A673 (cell line): ENCODE results near the gene CUBN. TPM values are rescaled to one million over a fixed set of nuclear protein-coding genes. Genes with fewer than 3 reads are reported as not detected.

Experiments used
- BruUV-seq: library from RNA; stranded (reverse); fragments of 400-500 nt; replicated peaks from 2 replicates; lab custom pipeline; 2021; lab: Mats Ljungman, UMichigan
- CTCF ChIA-PET: fragments of 300-600 bp; sonication (Branson Sonifier 250); formaldehyde crosslinking; loops from one replicate; lab custom pipeline; 2022; ENCODE audit warnings: antibody characterized with exemption; lab: Charles Lee
- POLR2A ChIA-PET: fragments of 300-600 bp; sonication (Branson Sonifier 250); formaldehyde crosslinking; loops from one replicate; lab custom pipeline; 2022; ENCODE audit warnings: antibody characterized with exemption; ENCODE audit not compliant: low non-redundant PET; lab: Charles Lee
- DNase-seq: peaks from one replicate; pipeline ENCODE4 v3.0.0-alpha.2; 2015; ENCODE audit warnings: low spot score
- H3K27ac ChIP-seq: fragments of 200-600 bp; sonication (generic); 2 replicates; pipeline ENCODE4 v1.5.1; 2016; ENCODE audit warnings: mixed run types, low read depth, mild to moderate bottlenecking, mixed read lengths, antibody characterized with exemption, low read length; ENCODE audit not compliant: poor library complexity, severe bottlenecking
- H3K27me3 ChIP-seq: fragments of 200-600 bp; sonication (generic); replicated peaks from 2 replicates; pipeline ENCODE4 v1.6.1; 2017; ENCODE audit warnings: mixed run types, low read depth, mild to moderate bottlenecking, mixed read lengths, antibody characterized with exemption, low read length; ENCODE audit not compliant: insufficient read depth, poor library complexity
- H3K36me3 ChIP-seq: fragments of 200-600 bp; sonication (generic); 2 replicates; pipeline ENCODE4 v1.6.1; 2016; ENCODE audit warnings: mixed run types, mild to moderate bottlenecking, mixed read lengths, antibody characterized with exemption, low read length; ENCODE audit not compliant: insufficient read depth, poor library complexity, severe bottlenecking
- H3K4me1 ChIP-seq: fragments of 200-600 bp; sonication (generic); 2 replicates; pipeline ENCODE4 v1.6.1; 2017; ENCODE audit warnings: mixed run types, mild to moderate bottlenecking, mixed read lengths, antibody characterized with exemption, low read length; ENCODE audit not compliant: insufficient read depth, poor library complexity, severe bottlenecking
- H3K4me3 ChIP-seq: fragments of 200-600 bp; sonication (generic); 2 replicates; pipeline ENCODE4 v1.5.1; 2016; ENCODE audit warnings: low read depth, mixed run types, mild to moderate bottlenecking, mixed read lengths, low read length; ENCODE audit not compliant: poor library complexity, severe bottlenecking
- H3K9me3 ChIP-seq: fragments of 200-600 bp; sonication (generic); 2 replicates; pipeline ENCODE4 v1.6.1; 2016; ENCODE audit warnings: mixed run types, low read depth, mild to moderate bottlenecking, mixed read lengths, antibody characterized with exemption, low read length; ENCODE audit not compliant: poor library complexity, severe bottlenecking
- EZH2 ChIP-seq: fragments of 200-600 bp; sonication (generic); IDR thresholded peaks from 2 replicates; pipeline ENCODE4 v1.6.1; 2017; ENCODE audit warnings: borderline replicate concordance, low read depth, mild to moderate bottlenecking, mixed read lengths, antibody characterized with exemption, low read length; ENCODE audit not compliant: poor library complexity, severe bottlenecking
- intact Hi-C: fragments of 100-400 bp; cut with micrococcal nuclease; formaldehyde crosslinking; loops from one replicate; pipeline ENCODE4 v1.10.0; 2022; ENCODE audit not compliant: unreplicated experiment
- total RNA-seq: library from RNA; stranded (reverse); gene quantifications from 2 replicates; pipeline ENCODE4 v1.2.3, GENCODE V29; 2021
- TF ChIP-seq, protein P1 (sequence below): fragments of 300-800, 200-600 bp; sonication (generic); conservative IDR thresholded peaks from 2 replicates; pipeline ENCODE4 v1.5.1; 2017; ENCODE audit warnings: low read depth, mild to moderate bottlenecking, antibody characterized with exemption, low read length, moderate library complexity, mixed read lengths

Gene CUBN
- total RNA-seq, 1 experiment from 2014 or later = 3.4 TPM

DNA sequence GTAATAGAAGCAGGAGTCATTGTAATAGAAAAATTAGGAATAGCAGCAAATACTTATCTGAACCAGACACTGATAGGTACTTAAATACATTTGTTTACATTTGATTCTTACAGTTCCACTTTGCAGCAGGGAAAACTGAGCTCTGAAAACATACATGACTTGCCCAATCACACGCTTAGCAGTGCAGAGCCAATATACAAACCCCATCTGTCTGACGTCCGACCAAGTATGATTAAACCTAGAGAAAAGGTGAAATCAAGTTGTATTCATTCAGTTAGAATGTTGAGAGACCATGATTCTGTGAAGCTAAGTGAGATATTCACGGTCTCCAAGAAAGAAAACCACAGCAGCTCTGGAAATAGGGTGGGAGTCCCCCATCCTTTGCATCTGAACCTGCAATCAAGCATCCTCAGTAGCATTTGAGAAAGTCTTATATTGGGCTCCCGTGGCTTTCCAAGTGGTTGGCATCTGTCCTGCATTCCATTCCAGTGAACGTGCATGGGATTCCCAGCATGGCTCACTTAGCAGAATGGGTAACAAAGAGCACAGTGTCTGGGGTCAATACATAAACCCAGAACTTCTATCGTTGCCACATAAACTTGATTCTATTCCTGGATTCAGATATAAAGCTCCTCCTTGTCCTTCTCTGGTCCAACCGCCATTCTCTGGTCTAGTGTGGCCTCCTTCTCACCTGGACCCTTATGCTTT, 163.7 kb downstream of the CUBN start:
- ChIA-PET POLR2A (no interaction called here), CTCF (no interaction called here)
- TF ChIP-seq EZH2 = no peak
- TF ChIP-seq, protein P1, sequence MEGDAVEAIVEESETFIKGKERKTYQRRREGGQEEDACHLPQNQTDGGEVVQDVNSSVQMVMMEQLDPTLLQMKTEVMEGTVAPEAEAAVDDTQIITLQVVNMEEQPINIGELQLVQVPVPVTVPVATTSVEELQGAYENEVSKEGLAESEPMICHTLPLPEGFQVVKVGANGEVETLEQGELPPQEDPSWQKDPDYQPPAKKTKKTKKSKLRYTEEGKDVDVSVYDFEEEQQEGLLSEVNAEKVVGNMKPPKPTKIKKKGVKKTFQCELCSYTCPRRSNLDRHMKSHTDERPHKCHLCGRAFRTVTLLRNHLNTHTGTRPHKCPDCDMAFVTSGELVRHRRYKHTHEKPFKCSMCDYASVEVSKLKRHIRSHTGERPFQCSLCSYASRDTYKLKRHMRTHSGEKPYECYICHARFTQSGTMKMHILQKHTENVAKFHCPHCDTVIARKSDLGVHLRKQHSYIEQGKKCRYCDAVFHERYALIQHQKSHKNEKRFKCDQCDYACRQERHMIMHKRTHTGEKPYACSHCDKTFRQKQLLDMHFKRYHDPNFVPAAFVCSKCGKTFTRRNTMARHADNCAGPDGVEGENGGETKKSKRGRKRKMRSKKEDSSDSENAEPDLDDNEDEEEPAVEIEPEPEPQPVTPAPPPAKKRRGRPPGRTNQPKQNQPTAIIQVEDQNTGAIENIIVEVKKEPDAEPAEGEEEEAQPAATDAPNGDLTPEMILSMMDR = no peak
- Histone ChIP-seq H3K4me3 (no peak overlapping the region), H3K4me1 (peaks cover 28% of the 10 kb centered on the region), H3K27me3 (no peaks in the 10 kb centered on the region), H3K36me3 (no peaks in the 10 kb centered on the region), H3K27ac (no peak overlapping the region), H3K9me3 (no peaks in the 10 kb centered on the region)
- BruUV-seq = no TSS peak
- intact Hi-C loops = no loop called here
- peak; percentile 87 for DNase-seq

DNA sequence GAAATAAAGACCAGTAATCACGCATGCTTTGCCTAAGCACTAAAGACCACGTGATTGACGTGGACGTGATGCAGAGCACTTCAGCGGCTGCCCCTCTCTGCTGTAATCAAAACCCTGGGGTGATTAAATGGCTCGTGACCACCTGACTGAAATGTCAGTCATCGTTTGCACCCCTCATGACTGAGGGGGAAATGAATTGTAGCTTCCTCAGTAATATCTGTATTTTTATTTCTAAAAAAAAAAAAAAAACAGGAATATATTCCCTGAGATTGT, 164.3 kb downstream of the CUBN start:
- Histone ChIP-seq H3K4me1 (peaks cover 28% of the 10 kb centered on the region), H3K36me3 (no peaks in the 10 kb centered on the region), H3K9me3 (no peaks in the 10 kb centered on the region), H3K27ac (no peak overlapping the region), H3K4me3 (no peak overlapping the region), H3K27me3 (no peaks in the 10 kb centered on the region)
- no peak for TF ChIP-seq EZH2
- TF ChIP-seq, protein P1 = no peak
- no TSS peak for BruUV-seq
- intact Hi-C loops = no loop called here
- POLR2A ChIA-PET = no interaction called here
- DNase-seq = no peak
- CTCF ChIA-PET = no interaction called here

DNA sequence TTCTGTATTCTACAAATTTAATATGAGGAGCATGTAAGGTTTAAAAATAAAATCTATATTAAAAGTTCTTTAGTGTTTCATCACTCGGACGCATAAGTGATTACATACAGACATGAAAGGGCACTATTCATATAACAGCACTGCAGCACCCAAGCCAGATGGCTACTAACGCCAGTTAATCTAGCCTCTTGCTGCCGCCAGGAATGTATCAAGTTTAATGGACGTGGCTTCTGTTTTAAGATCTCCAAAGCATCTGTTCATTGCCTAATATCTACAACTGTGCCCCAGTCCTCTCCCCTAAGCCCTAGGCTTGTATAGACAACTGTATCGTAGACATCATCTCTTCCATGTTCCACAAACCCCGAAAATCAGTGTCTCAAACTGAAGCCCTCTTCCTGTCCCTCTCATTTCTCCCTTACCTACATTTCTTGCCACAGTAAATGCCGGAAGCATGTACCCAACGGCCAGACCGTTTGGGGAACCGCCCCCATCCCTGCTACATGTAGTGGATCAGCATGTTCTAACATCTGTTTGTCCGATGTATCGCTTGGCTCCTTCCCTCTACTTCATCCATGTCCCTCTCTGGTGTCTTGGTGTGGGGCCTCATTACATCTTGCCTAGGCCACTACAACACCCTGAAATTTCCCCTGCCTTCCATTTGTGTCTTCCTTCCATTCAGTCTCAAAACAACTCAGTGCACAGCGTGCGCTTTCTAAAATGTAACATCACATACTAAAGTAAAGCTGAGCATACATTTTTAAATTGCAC, 164.9 kb downstream of the CUBN start:
- intact Hi-C loops = no loop called here
- POLR2A ChIA-PET = no interaction called here
- CTCF ChIA-PET = interaction anchor here (0.6 kb wide), 1 partner anchor 103 kb away, joined by 5 read pairs; no protein-coding TSS in a partner anchor
- Histone ChIP-seq H3K27me3 (no peaks in the 10 kb centered on the region), H3K4me1 (peaks cover 28% of the 10 kb centered on the region), H3K9me3 (no peaks in the 10 kb centered on the region), H3K27ac (no peak overlapping the region), H3K36me3 (no peaks in the 10 kb centered on the region), H3K4me3 (no peak overlapping the region)
- TF ChIP-seq EZH2 = no peak
- TF ChIP-seq, protein P1 = no peak
- no peak for DNase-seq
- BruUV-seq = no TSS peak
